ENCODE data around the gene HSBP1L1. TPM values are rescaled to one million over a fixed set of nuclear protein-coding genes. Genes with fewer than 3 reads are reported as not detected.

Gene HSBP1L1
- total and polyA plus RNA-seq, 2 of the 13 experiments (the other 11 are each of a cell fraction or from before 2014, with no cell fraction given) = 22.6 to 45.1 TPM

- TF ChIP-seq, protein P1, sequence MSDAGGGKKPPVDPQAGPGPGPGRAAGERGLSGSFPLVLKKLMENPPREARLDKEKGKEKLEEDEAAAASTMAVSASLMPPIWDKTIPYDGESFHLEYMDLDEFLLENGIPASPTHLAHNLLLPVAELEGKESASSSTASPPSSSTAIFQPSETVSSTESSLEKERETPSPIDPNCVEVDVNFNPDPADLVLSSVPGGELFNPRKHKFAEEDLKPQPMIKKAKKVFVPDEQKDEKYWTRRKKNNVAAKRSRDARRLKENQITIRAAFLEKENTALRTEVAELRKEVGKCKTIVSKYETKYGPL (CRISPR knock-in tag; IDR thresholded peaks at IDR 0.05) = no peak
- TF ChIP-seq IKZF4 (CRISPR knock-in tag; IDR thresholded peaks at IDR 0.05; ENCODE audit: borderline replicate concordance, low read depth, not compliant biosample characterization) (peak; percentile 68), CREM (IDR thresholded peaks at IDR 0.05) (no peak; the same call in 1 of the 2 replicates), CREM (CRISPR knock-in tag; IDR thresholded peaks at IDR 0.05) (no peak), POLR2AphosphoS2 (IDR thresholded peaks at IDR 0.05; ENCODE audit: low read depth, low read length) (no peak), ZBTB8A (CRISPR knock-in tag; IDR thresholded peaks at IDR 0.05; ENCODE audit: borderline replicate concordance, low read depth) (no peak), ZNF296 (CRISPR knock-in tag; conservative IDR thresholded peaks at IDR 0.05) (no peak), AHR (CRISPR knock-in tag; IDR thresholded peaks at IDR 0.05) (no peak), KDM5B (CRISPR knock-in tag; IDR thresholded peaks at IDR 0.05; ENCODE audit: borderline replicate concordance) (peak; percentile 50; the same call in 1 of the 2 replicates), MAFF (IDR thresholded peaks at IDR 0.05; ENCODE audit: low read depth, low read length) (no peak), TAF15 (IDR thresholded peaks at IDR 0.05; ENCODE audit: low read depth, low read length, poor library complexity, severe bottlenecking) (no peak), ATF7-NPFF (CRISPR knock-in tag; IDR thresholded peaks at IDR 0.05; ENCODE audit: low read depth) (peak; percentile 52; the same call in 1 of the 2 replicates), ZKSCAN8 (CRISPR knock-in tag; IDR thresholded peaks at IDR 0.05; ENCODE audit: borderline replicate concordance) (no peak), POLR2A (IDR thresholded peaks at IDR 0.05; ENCODE audit: insufficient read depth in 1 of 2, low read depth in 2 of 2, low read length in 2 of 2) (no peak), TCF7 (IDR thresholded peaks at IDR 0.05; ENCODE audit: low read depth) (no peak), RAD21 (CRISPR knock-in tag; IDR thresholded peaks at IDR 0.05) (0 out of 2 replicates have a peak, but pooled peaks have one; percentile 9), ZNF563 (CRISPR knock-in tag; IDR thresholded peaks at IDR 0.05) (peak; percentile 66; the same call in 1 of the 2 replicates), ZNF557 (CRISPR knock-in tag; IDR thresholded peaks at IDR 0.05) (no peak), EP300 (IDR thresholded peaks at IDR 0.05; ENCODE audit: low read depth in 2 of 2, low read length in 2 of 2) (no peak), EP300 (CRISPR knock-in tag; IDR thresholded peaks at IDR 0.05; ENCODE audit: borderline replicate concordance) (0 out of 2 replicates have a peak, but pooled peaks have one; percentile 26), ASH2L (IDR thresholded peaks at IDR 0.05; ENCODE audit: insufficient read length, low read depth, low read length) (peak; percentile 36), NR2C2 (CRISPR knock-in tag; IDR thresholded peaks at IDR 0.05; ENCODE audit: borderline replicate concordance) (peak; percentile 63; the same call in 1 of the 2 replicates)
- TF ChIP-seq, protein P2, sequence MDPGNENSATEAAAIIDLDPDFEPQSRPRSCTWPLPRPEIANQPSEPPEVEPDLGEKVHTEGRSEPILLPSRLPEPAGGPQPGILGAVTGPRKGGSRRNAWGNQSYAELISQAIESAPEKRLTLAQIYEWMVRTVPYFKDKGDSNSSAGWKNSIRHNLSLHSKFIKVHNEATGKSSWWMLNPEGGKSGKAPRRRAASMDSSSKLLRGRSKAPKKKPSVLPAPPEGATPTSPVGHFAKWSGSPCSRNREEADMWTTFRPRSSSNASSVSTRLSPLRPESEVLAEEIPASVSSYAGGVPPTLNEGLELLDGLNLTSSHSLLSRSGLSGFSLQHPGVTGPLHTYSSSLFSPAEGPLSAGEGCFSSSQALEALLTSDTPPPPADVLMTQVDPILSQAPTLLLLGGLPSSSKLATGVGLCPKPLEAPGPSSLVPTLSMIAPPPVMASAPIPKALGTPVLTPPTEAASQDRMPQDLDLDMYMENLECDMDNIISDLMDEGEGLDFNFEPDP (CRISPR knock-in tag; conservative IDR thresholded peaks at IDR 0.05) = no peak
- TF ChIP-seq, protein P3, sequence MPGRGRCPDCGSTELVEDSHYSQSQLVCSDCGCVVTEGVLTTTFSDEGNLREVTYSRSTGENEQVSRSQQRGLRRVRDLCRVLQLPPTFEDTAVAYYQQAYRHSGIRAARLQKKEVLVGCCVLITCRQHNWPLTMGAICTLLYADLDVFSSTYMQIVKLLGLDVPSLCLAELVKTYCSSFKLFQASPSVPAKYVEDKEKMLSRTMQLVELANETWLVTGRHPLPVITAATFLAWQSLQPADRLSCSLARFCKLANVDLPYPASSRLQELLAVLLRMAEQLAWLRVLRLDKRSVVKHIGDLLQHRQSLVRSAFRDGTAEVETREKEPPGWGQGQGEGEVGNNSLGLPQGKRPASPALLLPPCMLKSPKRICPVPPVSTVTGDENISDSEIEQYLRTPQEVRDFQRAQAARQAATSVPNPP (CRISPR knock-in tag; IDR thresholded peaks at IDR 0.05) = no peak
Measured at GRCh38 chr18:79951545-79952455, 12.6 kb upstream of the HSBP1L1 start, which contains the start of gene SLC66A2 (continued).

All from HepG2 (cell line).